Progenitor cell of endocrine pancreas (in vitro differentiated cells): ENCODE measurements around the gene FUBP3. TPM values are rescaled to one million over a fixed set of nuclear protein-coding genes. Genes with fewer than 3 reads are reported as not detected.

ENCODE experiments used
- DNase-seq: peaks from one replicate; pipeline ENCODE4 v3.0.0; 2021; ENCODE audit warnings: low spot score; ENCODE audit not compliant: unreplicated experiment
- H3K27ac Mint-ChIP-seq: 2 replicates; pipeline ENCODE4 v1.8.0; 2021; ENCODE audit warnings: mild to moderate bottlenecking, moderate library complexity, mixed read lengths
- H3K27me3 Mint-ChIP-seq: 2 replicates; pipeline ENCODE4 v1.8.0; 2021; ENCODE audit warnings: mixed read lengths
- H3K36me3 Mint-ChIP-seq: 2 replicates; pipeline ENCODE4 v1.8.0; 2022; ENCODE audit warnings: mixed read lengths; ENCODE audit not compliant: insufficient read depth
- H3K4me1 Mint-ChIP-seq: 2 replicates; pipeline ENCODE4 v1.8.0; 2021; ENCODE audit warnings: low read depth, mixed read lengths
- H3K4me3 Mint-ChIP-seq: 2 replicates; pipeline ENCODE4 v1.8.0; 2021; ENCODE audit warnings: low read depth, mild to moderate bottlenecking, moderate library complexity, mixed read lengths
- H3K9me3 Mint-ChIP-seq: 2 replicates; pipeline ENCODE4 v1.8.0; 2021; ENCODE audit warnings: low read depth, mixed read lengths
- total RNA-seq: library from RNA; stranded (reverse); gene quantifications from 2 replicates; pipeline ENCODE4 v1.2.1, GENCODE V29; 2021
- TF ChIP-seq, protein P1 (sequence below): fragments of 200-600 bp; sonication (generic); IDR thresholded peaks from one replicate; pipeline ENCODE4 v1.5.0; 2021; ENCODE audit warnings: antibody characterized with exemption, mild to moderate bottlenecking; ENCODE audit not compliant: unreplicated experiment

Gene FUBP3
- total RNA-seq, 1 donor from 2014 or later = 68.9 TPM

DNA sequence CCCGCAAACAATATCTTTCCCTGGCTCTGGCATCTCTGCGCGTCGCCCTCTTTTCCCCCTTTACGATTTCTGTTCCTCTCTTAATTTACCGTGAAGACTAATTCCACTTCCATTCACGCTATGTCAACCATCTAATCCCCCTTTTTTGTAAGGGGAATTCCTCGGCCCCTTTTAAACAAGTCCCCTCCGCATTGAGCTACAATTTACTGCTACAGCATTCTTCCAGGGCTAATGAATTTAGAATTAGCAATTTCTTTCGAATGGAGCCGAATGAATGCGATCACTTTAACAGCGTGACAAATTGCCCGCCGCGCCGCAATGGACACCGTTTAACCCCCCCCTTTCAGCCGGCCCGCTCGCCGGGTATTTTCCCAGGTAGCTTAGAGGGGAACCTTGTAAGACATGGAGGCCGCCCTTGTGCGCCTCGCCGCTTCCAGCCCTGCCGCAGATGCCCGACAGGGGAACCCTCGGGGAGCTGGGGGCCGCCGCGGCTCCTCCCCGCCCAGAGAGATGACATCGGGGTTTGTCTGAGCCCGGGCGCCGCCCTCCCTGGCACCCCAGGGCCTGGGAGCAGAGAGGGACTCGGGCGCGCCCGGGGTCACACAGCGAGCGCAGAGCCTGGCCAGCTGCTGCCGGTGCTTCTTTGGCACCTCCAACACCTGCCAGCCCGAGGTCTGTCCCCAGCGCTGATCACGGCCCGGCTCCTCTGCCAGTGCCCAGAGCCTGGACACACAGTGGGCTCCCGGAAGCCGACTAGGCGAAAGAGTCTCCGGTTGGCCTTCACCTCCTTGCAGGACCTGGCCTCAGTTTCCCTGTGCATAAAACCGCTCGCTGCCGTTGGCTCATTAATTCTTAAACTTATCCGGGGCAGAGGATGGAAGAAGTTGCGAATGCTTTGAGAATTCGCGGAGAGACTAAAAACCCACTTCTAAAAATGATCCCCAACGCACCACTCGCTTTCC is 86.3 kb downstream of the FUBP3 start:
- Mint-ChIP-seq H3K9me3 (no peaks in the 10 kb centered on the region), H3K27me3 (peaks cover 80% of the 10 kb centered on the region), H3K4me3 (no peak overlapping the region), H3K36me3 (no peaks in the 10 kb centered on the region), H3K27ac (no peak overlapping the region), H3K4me1 (peaks cover 4% of the 10 kb centered on the region)
- TF ChIP-seq, protein P1, sequence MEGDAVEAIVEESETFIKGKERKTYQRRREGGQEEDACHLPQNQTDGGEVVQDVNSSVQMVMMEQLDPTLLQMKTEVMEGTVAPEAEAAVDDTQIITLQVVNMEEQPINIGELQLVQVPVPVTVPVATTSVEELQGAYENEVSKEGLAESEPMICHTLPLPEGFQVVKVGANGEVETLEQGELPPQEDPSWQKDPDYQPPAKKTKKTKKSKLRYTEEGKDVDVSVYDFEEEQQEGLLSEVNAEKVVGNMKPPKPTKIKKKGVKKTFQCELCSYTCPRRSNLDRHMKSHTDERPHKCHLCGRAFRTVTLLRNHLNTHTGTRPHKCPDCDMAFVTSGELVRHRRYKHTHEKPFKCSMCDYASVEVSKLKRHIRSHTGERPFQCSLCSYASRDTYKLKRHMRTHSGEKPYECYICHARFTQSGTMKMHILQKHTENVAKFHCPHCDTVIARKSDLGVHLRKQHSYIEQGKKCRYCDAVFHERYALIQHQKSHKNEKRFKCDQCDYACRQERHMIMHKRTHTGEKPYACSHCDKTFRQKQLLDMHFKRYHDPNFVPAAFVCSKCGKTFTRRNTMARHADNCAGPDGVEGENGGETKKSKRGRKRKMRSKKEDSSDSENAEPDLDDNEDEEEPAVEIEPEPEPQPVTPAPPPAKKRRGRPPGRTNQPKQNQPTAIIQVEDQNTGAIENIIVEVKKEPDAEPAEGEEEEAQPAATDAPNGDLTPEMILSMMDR = no peak
- no peak for DNase-seq

DNA sequence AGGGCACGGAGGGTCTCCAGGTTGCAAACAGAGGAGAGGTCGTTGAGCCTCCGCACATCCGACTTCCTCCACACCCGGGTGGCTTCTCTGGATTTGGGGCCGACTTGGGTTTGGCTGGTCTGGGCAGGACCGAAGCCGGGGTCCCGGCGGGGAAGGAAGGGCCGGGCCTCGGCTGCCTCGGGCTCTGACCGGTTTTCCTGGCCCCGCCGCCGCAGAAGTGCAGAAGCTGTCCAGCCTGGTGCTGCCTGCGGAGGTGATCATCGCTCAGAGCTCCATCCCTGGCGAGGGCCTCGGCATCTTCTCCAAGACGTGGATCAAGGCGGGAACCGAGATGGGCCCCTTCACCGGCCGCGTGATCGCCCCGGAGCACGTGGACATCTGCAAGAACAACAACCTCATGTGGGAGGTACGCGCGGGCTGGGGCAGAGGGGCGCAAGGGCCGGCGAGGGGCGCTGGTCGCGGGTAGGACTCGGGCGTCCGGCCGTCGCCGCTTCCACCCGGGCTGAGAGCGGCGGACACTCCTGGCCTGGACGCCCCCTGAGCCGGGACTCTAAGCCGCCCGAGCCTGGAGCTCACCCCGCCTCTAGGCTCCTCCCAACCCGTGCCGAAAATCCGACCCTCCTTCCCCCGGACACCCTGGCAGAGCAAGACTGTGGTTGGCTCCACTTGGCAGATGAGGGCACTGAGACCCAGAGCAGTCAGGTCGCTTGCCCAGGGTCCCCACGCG is 87.2 kb downstream of the FUBP3 start:
- Mint-ChIP-seq H3K9me3 (no peaks in the 10 kb centered on the region), H3K36me3 (no peaks in the 10 kb centered on the region), H3K27ac (no peak overlapping the region), H3K27me3 (peaks cover 85% of the 10 kb centered on the region), H3K4me1 (peaks cover 4% of the 10 kb centered on the region), H3K4me3 (no peak overlapping the region)
- DNase-seq = no peak
- TF ChIP-seq, protein P1 = no peak

DNA sequence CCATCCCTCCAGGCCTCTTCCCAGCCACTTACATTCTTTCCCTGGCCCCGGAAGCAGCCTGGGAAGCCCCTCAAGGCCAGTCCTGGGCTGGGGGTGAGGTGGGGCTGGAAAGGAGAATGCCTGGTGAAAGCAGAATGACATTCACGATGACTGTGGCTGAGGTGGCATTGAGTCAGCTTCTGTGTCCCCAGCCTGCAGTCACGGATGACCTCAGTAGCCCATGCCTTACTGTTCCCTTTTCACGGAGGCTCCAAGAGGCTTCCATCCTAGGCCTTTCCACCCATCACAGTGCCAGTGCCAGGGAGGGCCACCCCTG is 87.7 kb downstream of the FUBP3 start:
- H3K27me3 Mint-ChIP-seq = peaks cover 83% of the 10 kb centered on the region

DNA sequence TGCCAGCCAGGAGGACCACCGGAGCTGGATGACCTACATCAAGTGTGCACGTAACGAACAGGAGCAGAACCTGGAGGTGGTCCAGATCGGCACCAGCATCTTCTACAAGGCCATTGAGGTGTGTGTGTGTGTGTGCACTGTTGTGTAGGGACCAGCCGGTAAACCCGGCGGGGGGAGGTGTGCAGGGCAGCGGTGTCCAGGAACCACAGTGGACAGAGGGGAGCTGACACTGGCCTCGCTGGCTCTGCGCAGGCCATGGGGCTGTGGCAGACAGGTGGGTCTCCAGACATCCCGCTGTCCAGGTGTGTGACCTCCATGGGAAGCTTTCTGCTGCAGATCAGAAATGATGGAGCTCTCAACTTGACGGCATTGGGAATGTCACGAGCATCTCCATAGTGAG is 88.8 kb downstream of the FUBP3 start:
- Mint-ChIP-seq H3K36me3 (no peaks in the 10 kb centered on the region), H3K9me3 (no peaks in the 10 kb centered on the region), H3K27me3 (peaks cover 77% of the 10 kb centered on the region), H3K27ac (no peak overlapping the region), H3K4me1 (peaks cover 4% of the 10 kb centered on the region), H3K4me3 (no peak overlapping the region)
- TF ChIP-seq, protein P1 = no peak
- no peak for DNase-seq

More for the DNA sequence above, 87.7 kb downstream of the FUBP3 start:
- Mint-ChIP-seq H3K4me3 (no peak overlapping the region), H3K9me3 (no peaks in the 10 kb centered on the region), H3K36me3 (no peaks in the 10 kb centered on the region), H3K4me1 (peaks cover 4% of the 10 kb centered on the region), H3K27ac (no peak overlapping the region)
- DNase-seq = no peak
- TF ChIP-seq, protein P1 = no peak

DNA sequence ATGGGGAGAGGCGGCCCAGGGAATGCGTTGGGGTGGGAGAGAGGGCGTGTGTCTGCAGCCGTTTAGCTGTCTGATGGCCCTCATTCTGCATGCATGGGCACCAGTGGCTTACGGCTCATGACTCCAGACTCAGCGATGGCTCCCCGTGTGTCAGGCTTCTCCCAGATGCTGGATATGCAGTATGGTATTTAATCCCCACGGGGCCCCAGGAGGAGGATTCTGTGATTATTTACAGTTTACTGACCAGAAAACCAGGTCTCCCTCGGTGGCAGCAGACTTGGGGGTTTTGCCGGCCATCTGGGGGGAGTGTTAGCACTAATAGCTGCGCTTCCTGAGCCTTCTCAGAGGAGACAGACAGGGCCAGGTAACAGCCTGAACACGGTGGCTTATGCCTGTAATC is 89.3 kb downstream of the FUBP3 start:
- H3K4me3 Mint-ChIP-seq = no peak overlapping the region

More for the DNA sequence above, 89.3 kb downstream of the FUBP3 start:
- Mint-ChIP-seq H3K27me3 (peaks cover 72% of the 10 kb centered on the region), H3K27ac (no peak overlapping the region), H3K4me1 (peaks cover 4% of the 10 kb centered on the region), H3K36me3 (no peaks in the 10 kb centered on the region), H3K9me3 (no peaks in the 10 kb centered on the region)
- no peak for DNase-seq
- TF ChIP-seq, protein P1 = no peak
